GM19239 (cell line): ENCODE results near the gene FOXN1.

Experiments used
- DNase-seq: peaks from one replicate; pipeline ENCODE4 v3.0.0; 2011; ENCODE audit warnings: low spot score; ENCODE audit not compliant: insufficient read length
- FAIRE-seq: peaks from 2 replicates; lab custom pipeline; 2011; peaks lifted over from hg19 to GRCh38; lab: Jason Lieb, UNC

Gene FOXN1

DNA sequence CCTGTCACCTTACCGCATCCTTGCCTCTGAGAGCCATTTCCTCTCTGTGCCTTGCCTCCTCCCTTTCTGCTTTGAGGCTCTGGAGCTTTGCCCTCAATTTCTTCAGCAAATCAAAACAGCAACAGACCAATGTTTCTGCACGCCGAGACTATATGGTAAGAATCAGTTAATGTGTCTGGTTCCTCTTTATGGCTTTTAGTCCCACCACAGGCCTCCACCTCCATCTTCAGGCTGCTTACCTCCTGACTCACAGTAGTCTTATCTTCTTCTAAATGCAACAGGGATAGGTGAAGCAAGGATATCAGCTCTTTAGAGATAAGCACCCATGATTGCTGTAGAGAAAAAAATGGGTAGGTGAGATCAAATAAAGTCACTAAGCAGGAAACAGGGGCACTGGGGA is 79.7 kb downstream of the FOXN1 start:
- DNase-seq: no peak
- no peak for FAIRE-seq
